Measurements from ENCODE around the gene FRMD4A.

The FRMD4A gene

DNA sequence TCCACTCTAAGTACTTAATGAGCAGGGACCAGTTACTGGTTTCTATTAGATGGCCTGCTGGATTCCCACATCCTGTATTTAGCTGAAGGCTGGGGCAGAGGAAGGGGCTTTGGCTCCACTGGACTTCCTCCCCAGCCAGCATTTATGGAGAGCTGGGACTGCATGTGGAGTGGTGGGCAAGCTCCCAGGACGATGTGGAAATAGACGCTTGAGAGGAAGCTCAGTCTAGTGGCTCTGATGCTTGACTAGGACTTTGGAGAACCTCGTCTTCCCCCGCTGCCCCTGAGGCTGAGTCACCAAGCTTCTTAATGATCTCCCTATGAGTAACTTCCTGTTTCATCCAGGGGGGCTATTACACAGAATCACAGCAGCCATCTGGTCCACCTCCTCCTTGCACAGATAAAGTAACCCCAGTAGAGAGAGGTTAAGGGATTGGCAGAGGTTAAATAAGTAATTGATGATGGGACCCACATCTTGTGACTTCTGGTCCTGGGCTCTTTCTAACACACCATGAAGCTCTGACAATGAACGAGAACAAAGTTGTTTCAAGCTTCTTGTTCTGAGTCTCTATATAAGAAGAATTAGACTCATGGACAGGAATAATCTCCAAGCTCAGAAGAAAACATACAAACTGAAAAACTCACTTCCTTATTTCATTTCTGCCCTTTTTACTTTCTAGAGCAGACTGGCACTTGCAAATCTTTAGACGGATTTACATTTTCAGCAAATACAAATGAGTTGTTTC is 617.7 kb downstream of the FRMD4A start:
- H3K27me3 ChIP-seq, result peaks cover 11% of the 10 kb centered on the region
- H3K9me3 ChIP-seq, result no peaks in the 10 kb centered on the region
- no peak overlapping the region for H3K27ac ChIP-seq

DNA sequence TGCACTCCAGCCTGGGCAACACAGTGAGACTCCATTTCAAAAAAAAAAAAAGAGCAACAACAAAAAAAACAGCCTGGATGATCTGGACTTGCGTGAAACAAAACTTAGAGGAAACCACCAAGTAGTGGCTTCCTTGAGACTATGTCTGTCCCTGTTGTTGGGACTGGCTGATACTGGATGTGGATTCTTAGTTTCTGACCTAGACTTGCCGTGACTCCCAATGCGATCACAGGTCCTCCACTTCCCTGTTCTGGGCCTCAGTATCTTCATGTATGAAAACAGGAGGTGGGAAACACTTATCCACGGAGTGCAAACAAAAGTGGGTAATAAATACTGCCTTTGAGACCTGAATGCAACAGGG is 618.3 kb downstream of the FRMD4A start:
- H3K9me3 ChIP-seq, result no peaks in the 10 kb centered on the region
- H3K27ac ChIP-seq, result no peak overlapping the region
- H3K4me3 ChIP-seq (ENCODE audit: low read depth in 1 of 2, low read length in 1 of 2), result no peak overlapping the region
- H3K27me3 ChIP-seq, result peaks cover 14% of the 10 kb centered on the region
- peaks cover 4% of the 10 kb centered on the region in 2 experiments for H3K4me1 ChIP-seq (ENCODE audit: control insufficient read depth in 1 of 2, insufficient read depth in 1 of 2, low read depth in 1 of 2, low read length in 1 of 2)
- H3K36me3 ChIP-seq, result no peaks in the 10 kb centered on the region
- TF ChIP-seq, protein P1, sequence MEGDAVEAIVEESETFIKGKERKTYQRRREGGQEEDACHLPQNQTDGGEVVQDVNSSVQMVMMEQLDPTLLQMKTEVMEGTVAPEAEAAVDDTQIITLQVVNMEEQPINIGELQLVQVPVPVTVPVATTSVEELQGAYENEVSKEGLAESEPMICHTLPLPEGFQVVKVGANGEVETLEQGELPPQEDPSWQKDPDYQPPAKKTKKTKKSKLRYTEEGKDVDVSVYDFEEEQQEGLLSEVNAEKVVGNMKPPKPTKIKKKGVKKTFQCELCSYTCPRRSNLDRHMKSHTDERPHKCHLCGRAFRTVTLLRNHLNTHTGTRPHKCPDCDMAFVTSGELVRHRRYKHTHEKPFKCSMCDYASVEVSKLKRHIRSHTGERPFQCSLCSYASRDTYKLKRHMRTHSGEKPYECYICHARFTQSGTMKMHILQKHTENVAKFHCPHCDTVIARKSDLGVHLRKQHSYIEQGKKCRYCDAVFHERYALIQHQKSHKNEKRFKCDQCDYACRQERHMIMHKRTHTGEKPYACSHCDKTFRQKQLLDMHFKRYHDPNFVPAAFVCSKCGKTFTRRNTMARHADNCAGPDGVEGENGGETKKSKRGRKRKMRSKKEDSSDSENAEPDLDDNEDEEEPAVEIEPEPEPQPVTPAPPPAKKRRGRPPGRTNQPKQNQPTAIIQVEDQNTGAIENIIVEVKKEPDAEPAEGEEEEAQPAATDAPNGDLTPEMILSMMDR (IDR thresholded peaks at IDR 0.05), result no peak

More for the DNA sequence above, 617.7 kb downstream of the FRMD4A start:
- Histone ChIP-seq H3K36me3 (no peaks in the 10 kb centered on the region), H3K4me1 (ENCODE audit: control insufficient read depth in 1 of 2, insufficient read depth in 1 of 2, low read depth in 1 of 2, low read length in 1 of 2) (peaks cover 2 to 3% of the 10 kb centered on the region in 2 experiments), H3K4me3 (ENCODE audit: low read depth in 1 of 2, low read length in 1 of 2) (no peak overlapping the region)
- TF ChIP-seq, protein P1 (IDR thresholded peaks at IDR 0.05), result no peak

DNA sequence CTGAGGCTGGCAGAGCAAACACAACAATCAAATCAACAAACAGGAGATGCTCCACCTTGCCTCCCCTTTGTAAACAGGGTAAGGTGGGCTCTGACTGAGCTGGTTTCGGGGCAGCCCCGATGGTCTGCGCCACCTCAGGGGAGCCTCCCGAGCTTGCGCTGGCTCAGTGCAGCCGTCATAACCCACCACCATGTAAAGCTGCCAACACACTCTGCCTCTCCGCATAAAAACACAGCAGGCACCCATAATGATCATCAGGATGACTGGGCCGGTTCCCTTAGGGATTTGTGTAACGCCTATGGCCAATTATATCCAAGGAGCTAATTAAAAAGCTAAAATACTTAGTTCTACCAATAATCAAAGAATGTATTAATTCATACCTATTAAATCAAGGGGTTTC is 619.4 kb downstream of the FRMD4A start:
- peaks cover 26% of the 10 kb centered on the region for H3K27me3 ChIP-seq
- TF ChIP-seq, protein P1 (IDR thresholded peaks at IDR 0.05), result no peak
- no peaks in the 10 kb centered on the region for H3K36me3 ChIP-seq
- H3K27ac ChIP-seq, result no peak overlapping the region
- H3K4me3 ChIP-seq (ENCODE audit: low read depth in 1 of 2, low read length in 1 of 2), result no peak overlapping the region
- peaks cover 6 to 9% of the 10 kb centered on the region in 2 experiments for H3K4me1 ChIP-seq (ENCODE audit: control insufficient read depth in 1 of 2, insufficient read depth in 1 of 2, low read depth in 1 of 2, low read length in 1 of 2)
- H3K9me3 ChIP-seq, result no peaks in the 10 kb centered on the region

DNA sequence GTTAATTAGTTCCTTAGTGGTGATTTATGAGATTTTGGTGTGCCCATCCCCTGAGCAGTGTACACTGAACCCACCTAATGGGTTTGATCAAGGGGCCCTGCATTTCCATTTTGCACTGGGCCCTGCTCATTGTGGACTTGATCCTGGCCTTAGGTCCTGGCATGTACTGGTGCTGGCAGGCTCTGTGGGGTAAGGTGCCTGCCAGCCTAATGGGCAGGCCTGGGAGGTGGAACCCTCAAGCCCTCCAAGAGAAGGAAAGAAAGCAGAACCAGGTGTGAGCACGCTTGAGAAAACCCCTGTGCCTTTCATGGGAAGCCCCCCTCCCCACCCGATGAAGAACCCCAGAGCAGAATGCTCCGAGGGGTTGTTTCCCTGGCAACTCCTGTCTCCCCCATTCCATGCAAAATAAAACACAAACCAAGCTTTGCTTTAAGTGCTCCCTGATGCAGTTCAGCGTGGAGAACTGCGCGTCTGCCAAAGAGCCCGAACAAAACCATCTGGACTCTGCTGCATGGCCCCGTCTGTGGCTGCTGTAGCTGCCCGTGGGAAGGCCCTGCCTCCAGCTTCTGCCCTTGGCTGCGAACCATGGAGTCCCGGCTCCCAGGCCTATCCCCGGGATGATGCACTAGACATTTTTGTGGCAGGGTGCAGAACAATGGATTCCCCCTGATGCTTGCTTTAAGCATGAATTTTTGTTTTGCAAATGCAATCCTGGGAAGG is 620.6 kb downstream of the FRMD4A start:
- no peaks in the 10 kb centered on the region for H3K9me3 ChIP-seq
- TF ChIP-seq, protein P1 (IDR thresholded peaks at IDR 0.05), result no peak
- H3K4me3 ChIP-seq (ENCODE audit: low read depth in 1 of 2, low read length in 1 of 2), result no peak overlapping the region
- no peaks in the 10 kb centered on the region for H3K36me3 ChIP-seq
- H3K4me1 ChIP-seq (ENCODE audit: control insufficient read depth in 1 of 2, insufficient read depth in 1 of 2, low read depth in 1 of 2, low read length in 1 of 2), result peaks cover 6 to 9% of the 10 kb centered on the region in 2 experiments
- H3K27ac ChIP-seq, result no peak overlapping the region
- peaks cover 35% of the 10 kb centered on the region for H3K27me3 ChIP-seq

DNA sequence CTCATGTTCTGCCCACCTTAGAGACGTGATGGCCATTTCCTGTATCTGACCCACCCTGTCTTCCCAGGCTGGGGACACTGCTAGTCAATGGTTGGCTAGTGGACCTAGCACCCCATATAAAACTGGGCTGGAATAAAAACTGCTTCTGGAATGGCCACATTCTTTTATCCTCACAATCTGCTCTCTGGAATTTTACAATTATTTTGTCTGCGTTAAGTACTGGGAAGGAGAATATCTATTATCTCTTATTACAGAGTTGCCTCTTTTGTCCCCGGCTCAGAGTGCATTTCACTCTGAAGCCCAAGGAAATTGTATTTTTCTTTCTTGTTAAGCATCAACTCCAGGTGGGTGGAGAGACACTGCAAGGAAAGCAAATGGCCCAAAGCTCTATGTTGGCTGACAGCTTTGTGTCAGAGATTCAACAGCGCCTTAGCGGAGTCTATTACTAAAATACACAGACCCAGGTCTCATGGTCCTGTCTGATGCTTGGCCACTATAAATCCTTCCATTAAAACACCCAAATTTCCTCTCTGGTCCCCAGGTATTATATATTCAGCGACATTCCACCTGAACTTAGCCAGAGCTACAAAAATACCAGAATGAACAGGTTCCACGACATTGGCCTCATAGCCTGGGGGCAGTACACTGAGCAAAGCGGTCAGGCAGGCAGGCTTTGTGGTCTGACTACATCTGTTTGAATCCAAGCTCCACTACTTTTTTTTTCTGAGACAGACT is 622.3 kb downstream of the FRMD4A start:
- H3K27ac ChIP-seq, result no peak overlapping the region
- H3K4me1 ChIP-seq (ENCODE audit: control insufficient read depth in 1 of 2, insufficient read depth in 1 of 2, low read depth in 1 of 2, low read length in 1 of 2), result peaks cover 6 to 9% of the 10 kb centered on the region in 2 experiments

More for the DNA sequence above, 622.3 kb downstream of the FRMD4A start:
- TF ChIP-seq, protein P1 (IDR thresholded peaks at IDR 0.05), result no peak
- Histone ChIP-seq H3K9me3 (no peaks in the 10 kb centered on the region), H3K4me3 (ENCODE audit: low read depth in 1 of 2, low read length in 1 of 2) (no peak overlapping the region), H3K27me3 (peaks cover 39% of the 10 kb centered on the region), H3K36me3 (no peaks in the 10 kb centered on the region)
